HepG2 (cell line): ENCODE measurements around the gene MT1G. TPM values are rescaled to one million over a fixed set of nuclear protein-coding genes. Genes with fewer than 3 reads are reported as not detected.

Experiments
- ATAC-seq: fragments of 200-7000 bp; cut with Tn5 transposase; 3 replicates; pipeline ENCODE4 v1.9.1; 2020; ENCODE audit warnings: mild to moderate bottlenecking, moderate library complexity
- BruUV-seq: library from RNA; stranded (reverse); fragments of 400-500 nt; replicated peaks from 2 replicates; lab custom pipeline; 2021; lab: Mats Ljungman, UMichigan
- CTCF ChIA-PET: fragments of 300-600 bp; formaldehyde crosslinking; extraction: SDS; loops from one replicate; lab custom pipeline; 2021; ENCODE audit warnings: low total read pairs, inconsistent platforms, low intra/inter-chr PET ratio; lab: Yijun Ruan, JAX
- POLR2A ChIA-PET: fragments of 350-600 bp; sonication (Branson Sonifier 250); formaldehyde crosslinking; loops from one replicate; lab custom pipeline; 2020; ENCODE audit warnings: antibody characterized with exemption, inconsistent platforms; lab: Yijun Ruan, JAX
- DNase-seq: peaks from one replicate; pipeline ENCODE4 v3.0.0-alpha.2; 2015; ENCODE audit warnings: low spot score
- FAIRE-seq: peaks from 3 replicates; lab custom pipeline; 2011; peaks lifted over from hg19 to GRCh38; lab: Jason Lieb, UNC
- H2AFZ ChIP-seq: one replicate; pipeline ENCODE4 v1.6.1; 2011; ENCODE audit warnings: low read length, inconsistent platforms
- H3K27ac ChIP-seq: fragments of 300-600 bp; 3 replicates; pipeline ENCODE4 v1.8.0; 2011; ENCODE audit warnings: mixed run types, mild to moderate bottlenecking, mixed read lengths, low read length, inconsistent platforms; ENCODE audit not compliant: insufficient read depth; ENCODE audit errors: extremely low read length
- H3K27me3 ChIP-seq, 2 experiments: fragments of 200-600 bp in 1 of 2; 2 replicates in 1 of 2; 3 replicates in 1 of 2; pipeline versions ENCODE4 v1.6.0 to v1.8.0; 2011; ENCODE audit warnings: low read length in 2 of 2, mild to moderate bottlenecking in 2 of 2, moderate library complexity in 2 of 2, inconsistent platforms in 1 of 2; ENCODE audit not compliant: insufficient read depth in 2 of 2, control insufficient read depth in 1 of 2
- H3K36me3 ChIP-seq, 2 experiments: fragments of 200-600 bp in 1 of 2; replicated peaks in 1 of 2; 2 replicates in 1 of 2; 3 replicates in 1 of 2; pipeline versions ENCODE4 v1.5.1 to v1.8.0; 2011; ENCODE audit warnings: low read length in 2 of 2, inconsistent platforms in 1 of 2; ENCODE audit not compliant: insufficient read depth in 2 of 2, control insufficient read depth in 1 of 2
- H3K4me1 ChIP-seq: 2 replicates; pipeline ENCODE4 v1.5.1; 2012; ENCODE audit warnings: low read length, inconsistent platforms; ENCODE audit not compliant: insufficient read depth
- H3K4me2 ChIP-seq: 2 replicates; pipeline ENCODE4 v1.6.0; 2011; ENCODE audit warnings: low read depth, low read length, inconsistent platforms
- H3K4me3 ChIP-seq, 3 experiments: fragments of 200-600 bp in 1 of 3; sonication (generic), shearing (Covaris generic) in 1 of 3; replicated peaks in 1 of 3; 2 replicates each; pipeline ENCODE4 v1.5.1; 2011 to 2016; ENCODE audit warnings: low read length in 3 of 3, inconsistent platforms in 2 of 3, low read depth in 2 of 3, mild to moderate bottlenecking in 2 of 3, control low read depth in 1 of 3, mixed read lengths in 1 of 3; ENCODE audit not compliant: insufficient read depth in 1 of 3
- H3K79me2 ChIP-seq: one replicate; pipeline ENCODE4 v1.6.1; 2011; ENCODE audit warnings: low read length, inconsistent platforms; ENCODE audit not compliant: insufficient read depth
- H3K9ac ChIP-seq: 2 replicates; pipeline ENCODE4 v1.6.0; 2011; ENCODE audit warnings: mild to moderate bottlenecking, low read depth, low read length, inconsistent platforms; ENCODE audit not compliant: insufficient read depth
- H3K9me3 ChIP-seq: 2 replicates; pipeline ENCODE4 v1.5.1; 2012; ENCODE audit warnings: mild to moderate bottlenecking, low read length
- H4K20me1 ChIP-seq: 2 replicates; pipeline ENCODE4 v1.6.0; 2011; ENCODE audit warnings: inconsistent platforms, mild to moderate bottlenecking, low read length, moderate library complexity; ENCODE audit not compliant: insufficient read depth
- NFKBIZ ChIP-seq: IDR thresholded peaks from 2 replicates; pipeline ENCODE4 v1.6.1; 2018; ENCODE audit warnings: missing genetic modification reagents, missing compliant biosample characterization
- PCBP2 ChIP-seq: fragments of 200-400 bp; formaldehyde crosslinking; optimal IDR thresholded peaks from 2 replicates; pipeline ENCODE3; 2018; ENCODE audit warnings: low read length, low read depth; ENCODE audit not compliant: poor library complexity, severe bottlenecking
- TARDBP ChIP-seq: sonication (generic); formaldehyde crosslinking; IDR thresholded peaks from 2 replicates; pipeline ENCODE4 v1.8.0; 2022; ENCODE audit warnings: mild to moderate bottlenecking, missing genetic modification reagents
- TCF7 ChIP-seq: sonication (generic); IDR thresholded peaks from 2 replicates; pipeline ENCODE4 v1.6.1; 2016; ENCODE audit warnings: antibody characterized with exemption, low read depth
- YEATS2 ChIP-seq: sonication (generic); formaldehyde crosslinking; IDR thresholded peaks from 2 replicates; pipeline ENCODE4 v1.4.0; 2020; ENCODE audit warnings: missing genetic modification reagents, borderline replicate concordance
- ZNF790 ChIP-seq: sonication (generic); formaldehyde crosslinking; IDR thresholded peaks from 2 replicates; pipeline ENCODE4 v1.8.0; 2022; ENCODE audit warnings: missing genetic modification reagents, mild to moderate bottlenecking, borderline replicate concordance
- ZNF792 ChIP-seq: IDR thresholded peaks from 2 replicates; pipeline ENCODE4 v1.6.1; 2016
- WGBS: methylation state at CpG from one replicate; pipeline ENCODE4 v1.1.6; 2017; ENCODE audit warnings: low lambda C conversion rate; 5-methylcytosine and 5-hydroxymethylcytosine counted together
- in situ Hi-C: cut with HindIII; loops from 2 replicates; pipeline ENCODE4 v1.10.0; 2017; ENCODE audit warnings: low pct_unique_long_range_greater_than_20kb; ENCODE audit not compliant: extremely low pct_ligation_motif_present
- intact Hi-C: fragments of 100-400 bp; cut with micrococcal nuclease; formaldehyde crosslinking; loops from one replicate; pipeline ENCODE4 v1.10.0; 2022; ENCODE audit not compliant: unreplicated experiment
- polyA plus RNA-seq, 8 experiments: library from polyadenylated mRNA; depleted of rRNA in 3 of 8; stranded (reverse) in 7 of 8; unstranded in 1 of 8; fragments of >200 nt; fragmentation: Illumina TruSeq in 4 of 8; extraction: Trizol in 4 of 8; gene quantifications; 2 replicates each; pipeline versions ENCODE4 v1.2.1 to v1.2.3, GENCODE V29; 2011 to 2016; ENCODE audit warnings: low read depth in 4 of 8, missing spikeins in 1 of 8, mixed read lengths in 1 of 8; ENCODE audit not compliant: insufficient read depth in 1 of 8
- total RNA-seq, 5 experiments: library from RNA; depleted of rRNA; stranded (reverse); fragments of >200 nt; fragmentation: Illumina TruSeq; extraction: Trizol; gene quantifications; 2 replicates each; pipeline ENCODE4 v1.2.3, GENCODE V29; 2016; ENCODE audit warnings: low read depth in 1 of 5
- TF ChIP-seq, protein P1 (sequence below): sonication (generic); formaldehyde crosslinking; IDR thresholded peaks from 2 replicates; pipeline ENCODE4 v1.4.0; 2020; ENCODE audit warnings: mild to moderate bottlenecking, missing genetic modification reagents, borderline replicate concordance
- TF ChIP-seq, protein P2 (sequence below): sonication (generic); formaldehyde crosslinking; IDR thresholded peaks from 2 replicates; pipeline ENCODE4 v1.5.0; 2020; ENCODE audit warnings: mild to moderate bottlenecking, missing genetic modification reagents, borderline replicate concordance
- TF ChIP-seq, protein P3 (sequence below): sonication (generic); formaldehyde crosslinking; IDR thresholded peaks from 2 replicates; pipeline ENCODE4 v1.5.0; 2020; ENCODE audit warnings: missing genetic modification reagents, mild to moderate bottlenecking, borderline replicate concordance
- TF ChIP-seq, protein P4 (sequence below): sonication (generic); formaldehyde crosslinking; IDR thresholded peaks from 2 replicates; pipeline ENCODE4 v1.4.0; 2020; ENCODE audit warnings: missing genetic modification reagents, borderline replicate concordance

Gene MT1G
- total and polyA plus RNA-seq, 2 of the 13 experiments (the other 11 are each of a cell fraction or from before 2014, with no cell fraction given) = 3.6 to 377 TPM

DNA sequence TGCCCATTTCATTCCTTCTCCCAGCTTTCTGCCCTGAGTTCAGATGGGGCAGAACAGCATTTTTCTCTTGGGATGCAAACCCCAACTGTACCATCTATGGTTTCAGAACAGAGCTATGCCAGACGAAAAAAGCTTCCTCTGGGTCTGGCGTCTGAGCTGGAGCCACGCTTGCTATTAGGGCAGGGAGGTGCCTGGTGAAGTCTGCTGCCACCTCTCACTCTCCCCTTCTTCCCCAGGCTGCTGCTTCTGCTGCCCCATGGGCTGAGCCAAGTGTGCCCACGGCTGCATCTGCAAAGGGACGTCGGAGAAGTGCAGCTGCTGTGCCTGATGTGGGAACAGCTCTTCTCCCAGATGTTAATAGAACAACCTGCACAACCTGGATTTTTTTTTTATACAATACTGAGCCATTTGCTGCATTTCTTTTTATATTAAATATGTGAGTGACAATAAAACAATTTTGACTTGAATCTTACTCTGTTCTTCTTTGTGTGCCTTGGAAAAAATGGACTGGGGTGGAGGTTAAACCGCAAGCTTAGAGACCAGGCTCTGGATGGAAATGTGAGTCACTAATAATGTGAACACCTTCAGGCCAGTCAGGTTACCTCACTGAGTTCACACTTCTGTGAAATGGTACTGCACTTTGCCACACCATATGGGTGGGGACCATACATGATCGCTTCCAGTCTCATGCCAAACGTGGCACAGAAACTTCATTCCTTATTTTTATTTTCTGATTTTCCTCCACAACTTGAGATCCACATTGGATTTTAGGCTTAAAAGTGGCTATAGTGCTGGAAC is 31.1 kb downstream of the MT1G start:
- Histone ChIP-seq H3K27me3 (peaks cover 10 to 73% of the 10 kb centered on the region in 2 experiments; a peak in 4 of 5 replicates), H3K4me1 (peaks cover 36% of the 10 kb centered on the region), H3K79me2 (no peaks in the 10 kb centered on the region), H3K36me3 (no peaks in the 10 kb centered on the region), H4K20me1 (no peaks in the 10 kb centered on the region), H3K4me2 (no peak overlapping the region), H3K4me3 (no peak overlapping the region), H2AFZ (no peak overlapping the region), H3K9me3 (no peaks in the 10 kb centered on the region), H3K9ac (no peak overlapping the region), H3K27ac (no peak overlapping the region)
- ATAC-seq = no peak
- CTCF ChIA-PET = no interaction called here
- POLR2A ChIA-PET = no interaction called here
- no peak for DNase-seq
- WGBS = 28% methylated on average over 7 of the region's 9 CpGs
- BruUV-seq = no TSS peak
- in situ Hi-C loops = no loop called here
- intact Hi-C loops = no loop called here
- FAIRE-seq = no peak
- TF ChIP-seq NFKBIZ (no peak), TARDBP (CRISPR knock-in tag) (no peak), TCF7 (no peak), YEATS2 (CRISPR knock-in tag) (no peak), PCBP2 (no peak), ZNF790 (CRISPR knock-in tag) (no peak), ZNF792 (CRISPR knock-in tag) (no peak)
- TF ChIP-seq, protein P1, sequence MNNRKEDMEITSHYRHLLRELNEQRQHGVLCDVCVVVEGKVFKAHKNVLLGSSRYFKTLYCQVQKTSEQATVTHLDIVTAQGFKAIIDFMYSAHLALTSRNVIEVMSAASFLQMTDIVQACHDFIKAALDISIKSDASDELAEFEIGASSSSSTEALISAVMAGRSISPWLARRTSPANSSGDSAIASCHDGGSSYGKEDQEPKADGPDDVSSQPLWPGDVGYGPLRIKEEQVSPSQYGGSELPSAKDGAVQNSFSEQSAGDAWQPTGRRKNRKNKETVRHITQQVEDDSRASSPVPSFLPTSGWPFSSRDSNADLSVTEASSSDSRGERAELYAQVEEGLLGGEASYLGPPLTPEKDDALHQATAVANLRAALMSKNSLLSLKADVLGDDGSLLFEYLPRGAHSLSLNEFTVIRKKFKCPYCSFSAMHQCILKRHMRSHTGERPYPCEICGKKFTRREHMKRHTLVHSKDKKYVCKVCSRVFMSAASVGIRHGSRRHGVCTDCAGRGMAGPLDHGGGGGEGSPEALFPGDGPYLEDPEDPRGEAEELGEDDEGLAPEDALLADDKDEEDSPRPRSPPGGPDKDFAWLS (CRISPR knock-in tag) = no peak
- TF ChIP-seq, protein P2, sequence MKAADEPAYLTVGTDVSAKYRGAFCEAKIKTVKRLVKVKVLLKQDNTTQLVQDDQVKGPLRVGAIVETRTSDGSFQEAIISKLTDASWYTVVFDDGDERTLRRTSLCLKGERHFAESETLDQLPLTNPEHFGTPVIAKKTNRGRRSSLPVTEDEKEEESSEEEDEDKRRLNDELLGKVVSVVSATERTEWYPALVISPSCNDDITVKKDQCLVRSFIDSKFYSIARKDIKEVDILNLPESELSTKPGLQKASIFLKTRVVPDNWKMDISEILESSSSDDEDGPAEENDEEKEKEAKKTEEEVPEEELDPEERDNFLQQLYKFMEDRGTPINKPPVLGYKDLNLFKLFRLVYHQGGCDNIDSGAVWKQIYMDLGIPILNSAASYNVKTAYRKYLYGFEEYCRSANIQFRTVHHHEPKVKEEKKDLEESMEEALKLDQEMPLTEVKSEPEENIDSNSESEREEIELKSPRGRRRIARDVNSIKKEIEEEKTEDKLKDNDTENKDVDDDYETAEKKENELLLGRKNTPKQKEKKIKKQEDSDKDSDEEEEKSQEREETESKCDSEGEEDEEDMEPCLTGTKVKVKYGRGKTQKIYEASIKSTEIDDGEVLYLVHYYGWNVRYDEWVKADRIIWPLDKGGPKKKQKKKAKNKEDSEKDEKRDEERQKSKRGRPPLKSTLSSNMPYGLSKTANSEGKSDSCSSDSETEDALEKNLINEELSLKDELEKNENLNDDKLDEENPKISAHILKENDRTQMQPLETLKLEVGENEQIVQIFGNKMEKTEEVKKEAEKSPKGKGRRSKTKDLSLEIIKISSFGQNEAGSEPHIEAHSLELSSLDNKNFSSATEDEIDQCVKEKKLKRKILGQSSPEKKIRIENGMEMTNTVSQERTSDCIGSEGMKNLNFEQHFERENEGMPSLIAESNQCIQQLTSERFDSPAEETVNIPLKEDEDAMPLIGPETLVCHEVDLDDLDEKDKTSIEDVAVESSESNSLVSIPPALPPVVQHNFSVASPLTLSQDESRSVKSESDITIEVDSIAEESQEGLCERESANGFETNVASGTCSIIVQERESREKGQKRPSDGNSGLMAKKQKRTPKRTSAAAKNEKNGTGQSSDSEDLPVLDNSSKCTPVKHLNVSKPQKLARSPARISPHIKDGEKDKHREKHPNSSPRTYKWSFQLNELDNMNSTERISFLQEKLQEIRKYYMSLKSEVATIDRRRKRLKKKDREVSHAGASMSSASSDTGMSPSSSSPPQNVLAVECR (CRISPR knock-in tag) = no peak
- TF ChIP-seq, protein P3, sequence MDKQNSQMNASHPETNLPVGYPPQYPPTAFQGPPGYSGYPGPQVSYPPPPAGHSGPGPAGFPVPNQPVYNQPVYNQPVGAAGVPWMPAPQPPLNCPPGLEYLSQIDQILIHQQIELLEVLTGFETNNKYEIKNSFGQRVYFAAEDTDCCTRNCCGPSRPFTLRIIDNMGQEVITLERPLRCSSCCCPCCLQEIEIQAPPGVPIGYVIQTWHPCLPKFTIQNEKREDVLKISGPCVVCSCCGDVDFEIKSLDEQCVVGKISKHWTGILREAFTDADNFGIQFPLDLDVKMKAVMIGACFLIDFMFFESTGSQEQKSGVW (CRISPR knock-in tag) = no peak
- TF ChIP-seq, protein P4, sequence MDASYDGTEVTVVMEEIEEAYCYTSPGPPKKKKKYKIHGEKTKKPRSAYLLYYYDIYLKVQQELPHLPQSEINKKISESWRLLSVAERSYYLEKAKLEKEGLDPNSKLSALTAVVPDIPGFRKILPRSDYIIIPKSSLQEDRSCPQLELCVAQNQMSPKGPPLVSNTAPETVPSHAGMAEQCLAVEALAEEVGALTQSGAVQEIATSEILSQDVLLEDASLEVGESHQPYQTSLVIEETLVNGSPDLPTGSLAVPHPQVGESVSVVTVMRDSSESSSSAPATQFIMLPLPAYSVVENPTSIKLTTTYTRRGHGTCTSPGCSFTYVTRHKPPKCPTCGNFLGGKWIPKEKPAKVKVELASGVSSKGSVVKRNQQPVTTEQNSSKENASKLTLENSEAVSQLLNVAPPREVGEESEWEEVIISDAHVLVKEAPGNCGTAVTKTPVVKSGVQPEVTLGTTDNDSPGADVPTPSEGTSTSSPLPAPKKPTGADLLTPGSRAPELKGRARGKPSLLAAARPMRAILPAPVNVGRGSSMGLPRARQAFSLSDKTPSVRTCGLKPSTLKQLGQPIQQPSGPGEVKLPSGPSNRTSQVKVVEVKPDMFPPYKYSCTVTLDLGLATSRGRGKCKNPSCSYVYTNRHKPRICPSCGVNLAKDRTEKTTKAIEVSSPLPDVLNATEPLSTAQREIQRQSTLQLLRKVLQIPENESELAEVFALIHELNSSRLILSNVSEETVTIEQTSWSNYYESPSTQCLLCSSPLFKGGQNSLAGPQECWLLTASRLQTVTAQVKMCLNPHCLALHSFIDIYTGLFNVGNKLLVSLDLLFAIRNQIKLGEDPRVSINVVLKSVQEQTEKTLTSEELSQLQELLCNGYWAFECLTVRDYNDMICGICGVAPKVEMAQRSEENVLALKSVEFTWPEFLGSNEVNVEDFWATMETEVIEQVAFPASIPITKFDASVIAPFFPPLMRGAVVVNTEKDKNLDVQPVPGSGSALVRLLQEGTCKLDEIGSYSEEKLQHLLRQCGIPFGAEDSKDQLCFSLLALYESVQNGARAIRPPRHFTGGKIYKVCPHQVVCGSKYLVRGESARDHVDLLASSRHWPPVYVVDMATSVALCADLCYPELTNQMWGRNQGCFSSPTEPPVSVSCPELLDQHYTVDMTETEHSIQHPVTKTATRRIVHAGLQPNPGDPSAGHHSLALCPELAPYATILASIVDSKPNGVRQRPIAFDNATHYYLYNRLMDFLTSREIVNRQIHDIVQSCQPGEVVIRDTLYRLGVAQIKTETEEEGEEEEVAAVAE = no peak
